ENCODE data around the gene CHRNA4. TPM values are rescaled to one million over a fixed set of nuclear protein-coding genes. Genes with fewer than 3 reads are reported as not detected.

The CHRNA4 gene
- total RNA-seq, 2 donors from 2014 or later: 0.46 TPM; not detected in 1

DNA sequence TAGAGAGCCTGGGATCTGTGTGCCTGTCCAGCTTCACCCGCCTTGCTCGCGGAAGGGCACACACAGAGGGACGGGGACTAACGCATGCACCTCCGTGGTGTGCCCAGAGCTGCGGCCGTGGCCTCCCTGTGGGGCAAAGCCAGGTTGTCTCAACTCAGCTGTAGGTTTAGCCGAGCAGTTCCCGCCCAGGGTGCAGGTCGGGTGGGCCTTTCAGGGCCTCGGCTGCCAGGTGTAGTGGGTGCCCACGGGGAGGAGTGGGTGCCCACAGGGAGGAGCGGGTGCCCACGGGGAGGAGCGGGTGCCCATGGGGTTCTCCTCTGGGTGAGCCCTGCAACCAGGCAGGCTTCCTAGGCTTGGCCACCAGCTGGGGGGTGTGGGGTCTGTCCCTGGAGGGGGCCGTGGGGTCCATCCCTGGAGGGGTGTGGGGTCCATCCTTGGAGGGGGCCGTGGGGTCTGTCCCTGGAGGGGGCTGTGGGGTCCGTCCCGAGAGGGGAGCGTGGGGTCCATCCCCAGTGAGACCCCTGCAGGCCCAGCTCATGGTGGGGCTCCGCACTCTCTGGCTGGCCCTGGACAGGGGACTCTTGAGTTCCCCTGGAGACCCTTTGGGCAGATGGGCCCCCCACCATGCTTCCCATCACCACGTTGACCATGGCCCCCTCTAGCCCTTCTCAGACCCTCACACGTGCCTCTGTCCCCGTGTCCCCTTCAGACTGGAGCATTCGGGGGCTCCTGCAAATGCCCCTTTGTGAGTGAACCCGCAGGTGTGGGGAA, 37.8 kb upstream of the CHRNA4 start:
- Mint-ChIP-seq H3K36me3 (ENCODE audit: low read depth) (no peaks in the 10 kb centered on the region), H3K4me3 (no peak overlapping the region), H3K27me3 (ENCODE audit: insufficient read depth) (no peaks in the 10 kb centered on the region), H3K4me1 (no peaks in the 10 kb centered on the region), H3K27ac (no peak overlapping the region), H3K9me3 (no peaks in the 10 kb centered on the region)
- no peak overlapping the region for H3K27ac ChIP-seq (ENCODE audit: low read depth, low read length)
- no peak overlapping the region for H3K4me3 ChIP-seq (ENCODE audit: low read length)
- 90 to 94% methylated on average over 21 to 27 of the region's 27 CpGs for WGBS, 2 experiments (ENCODE audit: insufficient coverage in 1 of 2, insufficient read length in 1 of 2)
- no peak for DNase-seq
- H3K27me3 ChIP-seq (ENCODE audit: control insufficient read depth, insufficient read depth, low read length, poor library complexity, severe bottlenecking): no peaks in the 10 kb centered on the region
- TF ChIP-seq, protein P1, sequence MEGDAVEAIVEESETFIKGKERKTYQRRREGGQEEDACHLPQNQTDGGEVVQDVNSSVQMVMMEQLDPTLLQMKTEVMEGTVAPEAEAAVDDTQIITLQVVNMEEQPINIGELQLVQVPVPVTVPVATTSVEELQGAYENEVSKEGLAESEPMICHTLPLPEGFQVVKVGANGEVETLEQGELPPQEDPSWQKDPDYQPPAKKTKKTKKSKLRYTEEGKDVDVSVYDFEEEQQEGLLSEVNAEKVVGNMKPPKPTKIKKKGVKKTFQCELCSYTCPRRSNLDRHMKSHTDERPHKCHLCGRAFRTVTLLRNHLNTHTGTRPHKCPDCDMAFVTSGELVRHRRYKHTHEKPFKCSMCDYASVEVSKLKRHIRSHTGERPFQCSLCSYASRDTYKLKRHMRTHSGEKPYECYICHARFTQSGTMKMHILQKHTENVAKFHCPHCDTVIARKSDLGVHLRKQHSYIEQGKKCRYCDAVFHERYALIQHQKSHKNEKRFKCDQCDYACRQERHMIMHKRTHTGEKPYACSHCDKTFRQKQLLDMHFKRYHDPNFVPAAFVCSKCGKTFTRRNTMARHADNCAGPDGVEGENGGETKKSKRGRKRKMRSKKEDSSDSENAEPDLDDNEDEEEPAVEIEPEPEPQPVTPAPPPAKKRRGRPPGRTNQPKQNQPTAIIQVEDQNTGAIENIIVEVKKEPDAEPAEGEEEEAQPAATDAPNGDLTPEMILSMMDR (conservative IDR thresholded peaks at IDR 0.05): no peak
- no peaks in the 10 kb centered on the region for H3K4me1 ChIP-seq (ENCODE audit: control insufficient read depth, insufficient read depth, low read length)
- no peaks in the 10 kb centered on the region for H3K9me3 ChIP-seq (ENCODE audit: control insufficient read depth, low read length)
- no peak overlapping the region for H3K9ac ChIP-seq (ENCODE audit: extremely low read depth, low read length, poor library complexity, severe bottlenecking)
- no peaks in the 10 kb centered on the region for H3K36me3 ChIP-seq (ENCODE audit: control insufficient read depth, insufficient read depth, low read length)

DNA sequence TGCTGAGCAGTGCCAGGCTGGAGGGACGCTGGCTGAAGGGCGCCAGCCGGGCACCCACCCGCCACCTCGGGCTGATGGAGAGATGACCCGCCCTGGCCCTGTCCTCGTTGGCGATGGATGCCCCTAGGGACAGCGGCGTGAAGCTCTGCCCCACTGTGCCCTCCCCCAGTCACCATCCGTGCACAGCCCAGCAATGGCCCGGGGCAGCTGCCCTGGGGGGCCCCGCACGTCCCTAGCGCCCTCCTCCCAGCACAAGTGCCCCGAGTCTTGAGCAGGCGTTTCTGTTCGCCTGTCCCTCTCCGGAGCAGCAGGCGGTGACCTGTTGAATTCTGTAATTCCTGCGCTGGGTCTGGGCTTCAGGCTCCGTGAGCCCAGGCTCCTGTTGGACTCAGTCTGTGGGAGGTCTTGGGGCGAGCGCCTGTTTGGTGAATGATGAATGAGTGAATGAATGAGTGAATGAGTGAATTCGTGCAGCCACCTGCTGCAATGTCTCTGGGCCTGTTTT, 36.8 kb upstream of the CHRNA4 start:
- WGBS, 2 experiments (ENCODE audit: insufficient coverage in 1 of 2, insufficient read length in 1 of 2): 92% methylated on average over 17 to 25 of the region's 25 CpGs
- H3K9me3 Mint-ChIP-seq: no peaks in the 10 kb centered on the region
- no peak overlapping the region for H3K27ac Mint-ChIP-seq
- H3K4me3 ChIP-seq (ENCODE audit: low read length): no peak overlapping the region
- no peak for DNase-seq
- H3K27me3 Mint-ChIP-seq (ENCODE audit: insufficient read depth): no peaks in the 10 kb centered on the region
- H3K4me1 Mint-ChIP-seq: no peaks in the 10 kb centered on the region
- H3K36me3 ChIP-seq (ENCODE audit: control insufficient read depth, insufficient read depth, low read length): no peaks in the 10 kb centered on the region
- no peaks in the 10 kb centered on the region for H3K27me3 ChIP-seq (ENCODE audit: control insufficient read depth, insufficient read depth, low read length, poor library complexity, severe bottlenecking)
- H3K4me3 Mint-ChIP-seq: no peak overlapping the region
- H3K9me3 ChIP-seq (ENCODE audit: control insufficient read depth, low read length): no peaks in the 10 kb centered on the region
- H3K4me1 ChIP-seq (ENCODE audit: control insufficient read depth, insufficient read depth, low read length): no peaks in the 10 kb centered on the region
- no peaks in the 10 kb centered on the region for H3K36me3 Mint-ChIP-seq (ENCODE audit: low read depth)
- TF ChIP-seq, protein P1 (conservative IDR thresholded peaks at IDR 0.05): no peak
- no peak overlapping the region for H3K9ac ChIP-seq (ENCODE audit: extremely low read depth, low read length, poor library complexity, severe bottlenecking)
- H3K27ac ChIP-seq (ENCODE audit: low read depth, low read length): no peak overlapping the region

DNA sequence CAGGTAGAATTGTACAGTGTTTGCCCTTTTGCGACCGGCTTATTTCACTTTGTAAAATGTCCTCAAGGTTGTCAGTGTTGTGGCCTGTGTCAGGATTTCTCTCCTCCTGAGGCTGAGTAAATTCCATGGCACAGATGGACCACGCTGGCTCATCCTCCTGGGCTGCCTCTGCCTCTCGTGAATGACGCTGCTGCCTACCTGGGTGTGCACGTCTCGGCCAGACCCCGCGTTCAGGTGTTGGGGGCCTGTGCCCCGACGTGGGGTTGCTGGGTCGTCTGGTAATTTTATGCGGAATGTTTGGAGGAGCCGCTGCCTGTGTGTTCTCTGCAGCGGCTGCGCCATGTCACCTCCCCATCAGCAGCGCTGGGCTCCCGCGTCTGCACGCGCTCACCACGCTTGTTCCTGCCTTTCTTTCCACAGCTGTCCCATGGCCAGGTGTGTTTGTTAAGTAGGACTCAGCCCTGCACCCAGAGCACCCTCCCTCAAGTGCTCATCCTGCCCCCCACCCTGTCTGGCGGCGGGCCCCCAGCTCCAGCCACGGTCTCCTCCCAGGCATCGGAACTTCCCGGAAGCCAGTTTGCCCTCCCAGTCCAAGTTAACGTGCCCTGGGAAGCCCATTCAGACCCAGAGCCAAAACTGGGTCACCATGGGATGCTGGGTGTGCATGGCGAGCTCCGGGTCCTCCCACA, 36.1 kb upstream of the CHRNA4 start:
- H3K4me1 Mint-ChIP-seq: no peaks in the 10 kb centered on the region
- no peaks in the 10 kb centered on the region for H3K36me3 ChIP-seq (ENCODE audit: control insufficient read depth, insufficient read depth, low read length)

More for the DNA sequence above, 36.1 kb upstream of the CHRNA4 start:
- DNase-seq: no peak
- WGBS, 2 experiments (ENCODE audit: insufficient coverage in 1 of 2, insufficient read length in 1 of 2): 92 to 98% methylated on average over 18 to 30 of the region's 30 CpGs
- H3K27ac ChIP-seq (ENCODE audit: low read depth, low read length): no peak overlapping the region
- no peaks in the 10 kb centered on the region for H3K27me3 ChIP-seq (ENCODE audit: control insufficient read depth, insufficient read depth, low read length, poor library complexity, severe bottlenecking)
- H3K27me3 Mint-ChIP-seq (ENCODE audit: insufficient read depth): no peaks in the 10 kb centered on the region
- H3K9me3 ChIP-seq (ENCODE audit: control insufficient read depth, low read length): no peaks in the 10 kb centered on the region
- H3K9me3 Mint-ChIP-seq: peaks cover 1% of the 10 kb centered on the region
- TF ChIP-seq, protein P1 (conservative IDR thresholded peaks at IDR 0.05): no peak
- no peaks in the 10 kb centered on the region for H3K4me1 ChIP-seq (ENCODE audit: control insufficient read depth, insufficient read depth, low read length)
- H3K36me3 Mint-ChIP-seq (ENCODE audit: low read depth): no peaks in the 10 kb centered on the region
- H3K4me3 Mint-ChIP-seq: no peak overlapping the region
- no peak overlapping the region for H3K27ac Mint-ChIP-seq
- H3K4me3 ChIP-seq (ENCODE audit: low read length): no peak overlapping the region
- no peak overlapping the region for H3K9ac ChIP-seq (ENCODE audit: extremely low read depth, low read length, poor library complexity, severe bottlenecking)
